ENCODE data around the gene SOBP. TPM values are rescaled to one million over a fixed set of nuclear protein-coding genes. Genes with fewer than 3 reads are reported as not detected.
A peak's percentile ranks its signal among the peaks of the same experiment; 100 is the strongest.

Gene SOBP
- total and polyA plus RNA-seq, 2 donors (not counting 1 experiment from before 2014, with no cell fraction given) = 0.82 to 1.5 TPM

DNA sequence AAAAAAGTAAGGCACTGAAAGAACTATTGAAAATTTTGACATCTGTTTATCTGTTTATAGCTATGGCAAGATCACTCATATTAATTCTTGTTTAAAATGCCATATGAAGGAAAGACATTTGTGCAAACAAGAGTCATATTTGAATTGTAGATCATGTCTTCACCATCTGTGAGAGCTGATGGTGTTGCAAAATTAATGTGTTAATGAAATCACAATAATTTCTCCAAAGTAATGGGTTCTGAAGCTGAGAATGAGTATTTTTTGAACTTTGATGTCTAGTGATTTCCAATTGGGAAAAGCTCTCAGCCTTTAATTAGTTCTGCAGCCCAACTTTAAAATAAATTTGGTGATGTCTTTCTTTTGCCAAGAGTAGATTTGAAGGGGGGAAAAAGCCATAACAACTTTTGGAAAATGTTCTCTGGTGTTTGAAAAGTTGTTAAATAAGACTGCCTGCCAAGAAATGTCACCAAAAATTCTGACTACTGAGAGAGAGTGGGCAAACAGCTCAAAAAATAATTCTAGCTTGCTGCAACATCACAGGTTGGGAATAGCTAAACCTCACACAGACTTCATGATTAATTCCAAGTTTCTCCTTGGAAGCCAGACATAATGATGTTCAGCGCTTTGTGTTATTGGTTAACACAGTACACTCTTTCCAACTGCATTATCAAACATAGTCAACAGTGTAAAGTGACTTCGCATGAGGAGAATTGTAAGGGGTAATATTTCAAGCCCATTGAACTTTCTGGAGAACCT lies 142.6 kb downstream of the SOBP start:
- Mint-ChIP-seq H3K4me3 (peak overlapping the region; percentile 88), H3K27ac (no peak overlapping the region), H3K27me3 (peaks cover 23% of the 10 kb centered on the region), H3K9me3 (ENCODE audit: insufficient read depth) (no peaks in the 10 kb centered on the region), H3K4me1 (peaks cover 29% of the 10 kb centered on the region)
- Histone ChIP-seq H3K9ac (ENCODE audit: low read length) (no peak overlapping the region), H2AFZ (ENCODE audit: insufficient read depth, low read depth, low read length, poor library complexity, severe bottlenecking) (no peak overlapping the region), H3K27me3 (replicated peaks in 1 of 4; ENCODE audit: control extremely low read depth in 1 of 4, control insufficient read depth in 3 of 4, insufficient read depth in 4 of 4, low read length in 3 of 4) (peaks cover 0 to 23% (median 6%) of the 10 kb centered on the region in 4 experiments), H3K4me1 (ENCODE audit: control insufficient read depth in 2 of 2, insufficient read depth in 2 of 2, low read length in 2 of 2) (peaks cover 19 to 21% of the 10 kb centered on the region in 2 donors), H3K36me3 (replicated peaks in 1 of 2; ENCODE audit: control extremely low read depth in 1 of 2, control insufficient read depth in 1 of 2, extremely low read depth in 1 of 2, insufficient read depth in 2 of 2, low read length in 1 of 2) (no peaks in the 10 kb centered on the region), H3K9me3 (ENCODE audit: control extremely low read depth in 1 of 3, control insufficient read depth in 2 of 3, insufficient read depth in 1 of 3, low read length in 2 of 3) (peaks cover 0 to 12% (median 0%) of the 10 kb centered on the region in 3 donors), H3K4me2 (replicated peaks; ENCODE audit: low read depth, low read length, poor library complexity, severe bottlenecking) (no peak overlapping the region), H3K79me2 (ENCODE audit: control insufficient read depth, insufficient read depth, low read length) (no peaks in the 10 kb centered on the region), H4K20me1 (ENCODE audit: control insufficient read depth, insufficient read depth, low read length, poor library complexity, severe bottlenecking) (no peaks in the 10 kb centered on the region), H3K27ac (ENCODE audit: low read length in 2 of 2) (no peak overlapping the region), H3K4me3 (ENCODE audit: control extremely low read depth in 1 of 5, extremely low read depth in 1 of 5, insufficient read depth in 1 of 5, low read depth in 2 of 5, low read length in 4 of 5) (no peak overlapping the region)
- POLR2A ChIA-PET = no interaction called here
- intact Hi-C loops (cut with micrococcal nuclease) = loop anchor here (5.0 kb wide), 1 partner anchor 140 kb away; the partner anchor contains the start of gene SOBP
- ATAC-seq (ENCODE audit: low read depth) = no peak
- TF ChIP-seq, protein P1, sequence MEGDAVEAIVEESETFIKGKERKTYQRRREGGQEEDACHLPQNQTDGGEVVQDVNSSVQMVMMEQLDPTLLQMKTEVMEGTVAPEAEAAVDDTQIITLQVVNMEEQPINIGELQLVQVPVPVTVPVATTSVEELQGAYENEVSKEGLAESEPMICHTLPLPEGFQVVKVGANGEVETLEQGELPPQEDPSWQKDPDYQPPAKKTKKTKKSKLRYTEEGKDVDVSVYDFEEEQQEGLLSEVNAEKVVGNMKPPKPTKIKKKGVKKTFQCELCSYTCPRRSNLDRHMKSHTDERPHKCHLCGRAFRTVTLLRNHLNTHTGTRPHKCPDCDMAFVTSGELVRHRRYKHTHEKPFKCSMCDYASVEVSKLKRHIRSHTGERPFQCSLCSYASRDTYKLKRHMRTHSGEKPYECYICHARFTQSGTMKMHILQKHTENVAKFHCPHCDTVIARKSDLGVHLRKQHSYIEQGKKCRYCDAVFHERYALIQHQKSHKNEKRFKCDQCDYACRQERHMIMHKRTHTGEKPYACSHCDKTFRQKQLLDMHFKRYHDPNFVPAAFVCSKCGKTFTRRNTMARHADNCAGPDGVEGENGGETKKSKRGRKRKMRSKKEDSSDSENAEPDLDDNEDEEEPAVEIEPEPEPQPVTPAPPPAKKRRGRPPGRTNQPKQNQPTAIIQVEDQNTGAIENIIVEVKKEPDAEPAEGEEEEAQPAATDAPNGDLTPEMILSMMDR (IDR thresholded peaks at IDR 0.05) = no peak
- no peak for TF ChIP-seq EZH2 (IDR thresholded peaks at IDR 0.05; ENCODE audit: borderline replicate concordance, insufficient read depth, low read depth, low read length, poor library complexity, severe bottlenecking)
- no peak for DNase-seq
- CTCF ChIA-PET = interaction anchor here (0.8 to 1.3 kb wide), 2 partner anchors 9 to 24 kb away, joined by 3 read pairs; no protein-coding TSS in a partner anchor
- no CpG with 5 or more reads among the region's 2 CpGs for WGBS (ENCODE audit: insufficient coverage)
